ENCODE data around the gene VGLL3.

The VGLL3 gene

GRCh38 chr3:86937306-86937791 is 53.6 kb downstream of the VGLL3 start:
- DNase-seq (ENCODE audit: low read depth), result peak; percentile 90
- TF ChIP-seq CTCF (conservative IDR thresholded peaks at IDR 0.05; ENCODE audit: low read depth, low read length), result no peak
- no peak overlapping the region for H3K4me3 ChIP-seq (ENCODE audit: low read depth, low read length)

GRCh38 chr3:86934851-86935250 is 56.1 kb downstream of the VGLL3 start:
- no peak for TF ChIP-seq CTCF (conservative IDR thresholded peaks at IDR 0.05; ENCODE audit: low read depth, low read length)
- no peak overlapping the region for H3K4me3 ChIP-seq (ENCODE audit: low read depth, low read length)
- DNase-seq (ENCODE audit: low read depth), result peak; percentile 51

DNA sequence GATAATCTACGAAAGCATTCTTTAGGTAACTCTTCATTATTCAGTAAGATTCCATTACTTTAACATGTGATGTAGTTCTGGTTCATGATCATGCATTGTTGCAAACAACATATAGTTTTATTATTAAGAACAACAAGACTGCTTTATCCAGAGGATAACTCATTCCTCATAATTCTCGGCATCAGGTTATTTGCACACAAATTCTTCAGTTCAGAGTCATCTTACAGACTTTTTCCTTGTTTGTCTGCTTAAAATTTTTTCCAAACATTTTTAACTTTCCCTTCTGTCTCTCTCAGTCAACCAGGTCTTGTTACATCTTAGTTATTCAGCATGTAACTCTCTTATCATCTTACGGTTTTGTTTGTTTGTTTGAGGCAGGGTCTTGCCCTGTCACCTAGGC is 60.1 kb downstream of the VGLL3 start:
- DNase-seq (ENCODE audit: low read depth), result peak; percentile 44
- TF ChIP-seq CTCF (conservative IDR thresholded peaks at IDR 0.05; ENCODE audit: low read depth, low read length), result no peak
- no peak overlapping the region for H3K4me3 ChIP-seq (ENCODE audit: low read depth, low read length)

DNA sequence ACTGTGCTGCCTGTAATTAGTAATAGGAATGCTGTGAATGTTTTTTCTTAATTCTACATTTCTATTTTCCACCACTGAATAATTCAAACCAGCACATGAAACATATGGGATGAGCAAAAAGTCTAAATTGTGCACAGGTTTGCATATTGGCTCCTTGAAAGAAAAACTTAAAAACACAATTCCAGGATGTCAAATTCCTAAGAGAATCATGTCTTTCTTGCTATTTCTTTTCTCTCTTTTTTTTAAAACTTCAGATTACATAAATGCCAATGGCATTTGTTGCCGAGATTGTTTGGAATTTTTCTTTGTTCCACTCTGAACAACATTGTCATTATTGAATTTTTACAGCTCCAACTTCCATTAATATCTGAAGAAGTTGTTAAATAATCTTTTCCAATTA is 60.8 kb downstream of the VGLL3 start:
- H3K4me3 ChIP-seq (ENCODE audit: low read depth, low read length), result no peak overlapping the region
- no peak for DNase-seq (ENCODE audit: low read depth)
- TF ChIP-seq CTCF (conservative IDR thresholded peaks at IDR 0.05; ENCODE audit: low read depth, low read length), result no peak

- DNase-seq (ENCODE audit: low read depth), result peak; percentile 82
- no peak for TF ChIP-seq CTCF (conservative IDR thresholded peaks at IDR 0.05; ENCODE audit: low read depth, low read length)
- H3K4me3 ChIP-seq (ENCODE audit: low read depth, low read length), result no peak overlapping the region
Observed at GRCh38 chr3:86929046-86929445, 61.9 kb downstream of the VGLL3 start.

GRCh38 chr3:86923071-86923491 is 67.9 kb downstream of the VGLL3 start:
- TF ChIP-seq CTCF (conservative IDR thresholded peaks at IDR 0.05; ENCODE audit: low read depth, low read length), result no peak
- peak; percentile 92 for DNase-seq (ENCODE audit: low read depth)
- no peak overlapping the region for H3K4me3 ChIP-seq (ENCODE audit: low read depth, low read length)

- H3K4me3 ChIP-seq (ENCODE audit: low read depth, low read length), result no peak overlapping the region
- peak; percentile 40 for DNase-seq (ENCODE audit: low read depth)
- no peak for TF ChIP-seq CTCF (conservative IDR thresholded peaks at IDR 0.05; ENCODE audit: low read depth, low read length)
Observed at GRCh38 chr3:86921971-86922680, 68.8 kb downstream of the VGLL3 start.
